Activated CD8-positive, alpha-beta memory T cell treated with anti-CD3 and anti-CD28 coated beads for 4 hours (primary cell): ENCODE results near the gene RANBP6.
"Not testable (repeated sequence)": the region's sequence is repeated elsewhere in the genome, so short reads cannot be mapped to it uniquely, and the experiment has no call there.

Experiments
- DNase-seq, 2 donors: peaks; one replicate each; pipeline ENCODE4 v3.0.0-alpha.2; 2020; ENCODE audit warnings: low read depth in 2 of 2

RANBP6 gene

GRCh38 chr9:6015278-6016157 is at the start of gene RANBP6:
Gene RANBP6 (minus strand): TSS chr9:6015624. CDS start chr9:6015607, 17 bp downstream.
- DNase-seq, result peak; percentile 79 to 82

DNA sequence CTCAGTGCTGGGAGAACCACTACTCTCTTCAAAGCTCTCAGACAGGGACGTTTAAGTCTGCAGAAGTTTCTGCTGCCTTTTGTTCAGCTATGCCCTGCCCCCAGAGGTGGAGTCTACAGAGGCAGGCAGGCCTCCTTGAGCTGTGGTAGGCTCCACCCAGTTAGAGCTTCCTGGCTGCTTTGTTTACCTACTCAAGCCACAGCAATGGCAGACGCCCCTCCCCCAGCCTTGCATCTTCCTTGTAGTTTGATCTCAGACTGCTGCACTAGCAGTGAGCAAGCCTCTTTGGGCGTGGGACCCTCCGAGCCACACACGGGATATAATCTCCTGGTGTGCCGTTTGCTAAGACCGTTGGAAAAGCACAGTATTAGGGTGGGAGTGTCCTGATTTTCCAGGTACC is 47.7 kb upstream of the RANBP6 start:
- DNase-seq, result not testable (repeated sequence)

GRCh38 chr9:6055666-6056065 is 40.2 kb upstream of the RANBP6 start:
- DNase-seq, result no peak

- DNase-seq, result no peak
These were observed 39.8 kb upstream of the RANBP6 start for GRCh38 chr9:6055216-6055615.

DNA sequence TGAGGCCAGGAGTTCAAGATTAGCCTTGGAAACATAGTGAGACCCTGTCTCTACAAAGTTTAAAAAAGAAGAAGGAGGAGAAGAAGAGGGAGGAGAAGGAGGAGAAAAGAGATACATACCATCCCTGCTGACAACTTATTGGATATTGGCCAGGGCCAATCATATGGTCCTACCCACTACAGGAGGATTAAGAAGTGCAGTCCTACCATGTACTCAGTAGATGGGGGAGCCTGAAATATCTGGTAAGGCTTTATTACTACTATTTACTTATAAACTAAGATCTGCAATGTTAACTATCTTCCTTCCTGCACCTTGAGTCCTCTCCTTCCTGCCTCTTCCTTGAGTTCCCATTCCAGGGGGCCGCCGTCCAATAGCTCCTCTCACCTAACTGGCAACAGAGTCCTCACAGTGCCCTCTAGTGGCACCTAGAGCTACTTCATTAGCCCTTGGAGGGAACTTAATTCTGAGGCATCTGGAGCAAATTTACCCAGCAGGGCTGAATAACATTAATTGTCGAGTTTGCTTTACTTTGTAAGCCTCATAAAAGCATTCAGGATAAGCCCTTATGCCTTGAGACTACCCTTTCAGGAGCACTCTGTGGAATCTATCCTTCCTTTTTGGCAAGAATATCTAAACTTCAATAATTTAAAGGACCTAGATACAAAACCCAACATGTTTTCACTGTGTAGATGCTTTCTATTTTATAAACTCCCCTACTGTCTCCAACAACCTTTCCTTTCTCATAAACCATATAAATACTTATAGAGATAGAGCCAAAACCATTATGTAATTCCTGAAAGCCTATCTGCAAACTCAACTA is 39.1 kb upstream of the RANBP6 start:
- DNase-seq, result peak; percentile 6 to 41

- no peak for DNase-seq
These were observed 37.0 kb upstream of the RANBP6 start for GRCh38 chr9:6052293-6052919.

GRCh38 chr9:6051511-6051950 is 36.1 kb upstream of the RANBP6 start:
- no peak for DNase-seq

DNA sequence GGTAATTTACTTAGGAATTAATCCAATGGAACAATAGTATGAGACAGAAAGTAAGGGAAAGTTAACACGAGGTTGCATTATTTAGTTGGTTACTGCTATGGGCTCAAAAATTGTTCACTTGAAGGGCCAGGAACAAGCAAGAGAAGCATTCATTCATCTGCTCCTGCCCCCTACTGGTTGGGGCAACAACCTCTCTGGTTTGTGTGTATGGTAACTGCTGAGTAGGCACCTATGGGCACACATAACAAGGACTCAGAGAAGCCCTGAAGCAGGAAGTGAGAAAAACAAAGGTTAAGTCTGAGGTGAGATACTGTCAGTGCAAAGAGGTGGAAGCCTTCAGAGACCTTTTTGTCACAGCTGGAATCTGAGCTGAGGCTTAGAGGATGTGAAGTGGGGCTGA is 34.4 kb upstream of the RANBP6 start:
- DNase-seq, result no peak

GRCh38 chr9:6048039-6048438 is 32.6 kb upstream of the RANBP6 start:
- no peak for DNase-seq

DNA sequence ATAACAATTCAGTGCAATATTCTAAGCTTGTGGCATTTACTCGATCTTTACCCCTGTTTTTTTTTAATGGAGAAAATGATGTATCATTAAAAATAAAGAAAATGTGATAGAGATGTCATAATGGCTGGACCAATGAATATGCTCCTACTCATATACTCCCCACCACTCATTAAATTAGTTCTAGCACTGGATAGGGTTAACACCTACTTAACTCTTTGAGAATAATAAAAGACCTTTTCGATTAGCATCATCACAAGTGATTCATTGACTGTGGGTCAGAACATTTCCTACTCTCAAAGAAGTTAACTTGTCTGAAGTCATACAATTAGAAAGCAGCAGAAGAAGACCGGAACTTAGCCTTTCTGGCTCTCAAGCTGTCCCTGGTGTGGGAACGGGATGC is 31.6 kb upstream of the RANBP6 start:
- no peak for DNase-seq

GRCh38 chr9:6045364-6045763 is 29.9 kb upstream of the RANBP6 start:
- no peak for DNase-seq

DNA sequence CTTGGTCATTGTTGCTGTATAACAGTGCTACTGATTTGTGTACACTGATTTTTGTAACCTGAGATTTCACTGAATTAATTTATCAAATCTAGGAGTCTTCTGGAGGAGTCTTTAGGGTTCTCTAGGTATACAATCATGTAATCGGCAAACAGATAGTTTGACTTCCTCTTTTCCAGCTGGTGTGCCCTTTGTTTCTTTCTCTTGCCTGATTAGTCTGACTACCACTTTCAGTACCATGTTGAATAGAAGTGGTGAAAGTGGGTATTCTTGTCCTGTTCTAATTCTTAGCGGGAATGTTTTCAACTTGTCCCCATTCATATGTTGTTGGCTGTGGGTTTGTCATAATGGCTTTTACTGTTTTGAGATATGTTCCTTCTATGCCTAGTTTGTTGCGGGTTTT is 24.7 kb upstream of the RANBP6 start:
- no peak for DNase-seq

- DNase-seq, result no peak
These were observed 21.0 kb upstream of the RANBP6 start for GRCh38 chr9:6036391-6036790.

- DNase-seq, result no peak
These were observed 19.5 kb upstream of the RANBP6 start for GRCh38 chr9:6034954-6035353.

DNA sequence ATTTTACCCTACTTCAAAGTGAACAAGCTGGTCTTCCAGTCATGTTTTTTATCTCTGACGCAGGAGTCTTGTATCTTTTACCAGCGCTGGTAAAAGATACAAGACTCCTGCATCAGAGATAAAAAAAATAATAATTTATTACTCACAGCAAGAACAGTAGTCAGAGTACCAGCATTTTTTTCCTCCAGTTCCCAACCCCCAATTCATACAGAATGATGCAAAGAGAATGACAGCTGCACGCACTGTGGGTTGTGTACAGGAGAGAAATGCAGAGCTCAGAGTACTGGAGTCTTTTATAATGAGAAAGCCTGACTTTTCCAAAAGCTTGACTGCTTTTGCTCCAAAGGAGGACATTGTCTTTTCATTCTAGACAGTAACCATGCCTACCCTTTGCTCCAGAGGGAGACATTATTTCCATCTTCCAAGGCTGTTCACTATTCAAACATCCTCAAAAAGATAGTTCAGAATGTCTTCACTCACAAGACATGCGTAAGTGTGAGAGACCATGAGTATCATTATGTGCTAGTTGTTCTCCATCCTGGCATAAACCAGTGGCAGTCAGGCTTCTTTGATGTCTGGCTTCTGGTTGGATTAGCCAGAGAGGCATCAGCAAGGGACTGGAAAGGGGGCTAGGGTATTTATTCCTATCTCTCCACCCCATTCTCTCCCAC is 14.3 kb upstream of the RANBP6 start:
- no peak for DNase-seq

DNA sequence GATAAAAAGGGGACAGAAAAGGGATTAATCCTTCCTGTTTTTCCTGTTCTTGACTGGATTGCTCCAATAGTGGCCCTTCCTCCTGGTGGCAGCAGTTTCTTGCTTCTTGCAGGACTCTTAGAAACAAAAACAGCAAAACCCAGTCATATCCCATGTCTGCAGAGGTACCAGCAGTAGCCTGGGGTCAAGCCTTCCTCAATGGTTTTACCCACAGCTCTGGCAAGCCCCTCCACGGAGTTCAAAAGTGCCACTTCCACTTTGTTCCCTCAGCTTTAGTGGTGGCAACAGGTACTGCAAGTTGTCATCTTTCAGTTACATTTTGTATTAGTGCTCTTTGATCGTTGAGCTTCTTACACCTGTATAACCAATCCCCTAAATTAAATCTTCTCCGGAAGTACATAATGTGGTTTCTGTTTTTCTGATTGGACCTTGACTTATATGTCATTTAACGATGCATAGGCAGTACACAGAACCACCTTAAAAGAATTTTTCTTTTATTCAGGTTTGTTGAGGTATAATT is 8.7 kb upstream of the RANBP6 start:
- DNase-seq, result no peak

GRCh38 chr9:6016975-6017374 is 1.6 kb upstream of the RANBP6 start:
- DNase-seq, result not testable (repeated sequence)

GRCh38 chr9:6014670-6015270 is 654 bp downstream of the RANBP6 start:
- no peak for DNase-seq

DNA sequence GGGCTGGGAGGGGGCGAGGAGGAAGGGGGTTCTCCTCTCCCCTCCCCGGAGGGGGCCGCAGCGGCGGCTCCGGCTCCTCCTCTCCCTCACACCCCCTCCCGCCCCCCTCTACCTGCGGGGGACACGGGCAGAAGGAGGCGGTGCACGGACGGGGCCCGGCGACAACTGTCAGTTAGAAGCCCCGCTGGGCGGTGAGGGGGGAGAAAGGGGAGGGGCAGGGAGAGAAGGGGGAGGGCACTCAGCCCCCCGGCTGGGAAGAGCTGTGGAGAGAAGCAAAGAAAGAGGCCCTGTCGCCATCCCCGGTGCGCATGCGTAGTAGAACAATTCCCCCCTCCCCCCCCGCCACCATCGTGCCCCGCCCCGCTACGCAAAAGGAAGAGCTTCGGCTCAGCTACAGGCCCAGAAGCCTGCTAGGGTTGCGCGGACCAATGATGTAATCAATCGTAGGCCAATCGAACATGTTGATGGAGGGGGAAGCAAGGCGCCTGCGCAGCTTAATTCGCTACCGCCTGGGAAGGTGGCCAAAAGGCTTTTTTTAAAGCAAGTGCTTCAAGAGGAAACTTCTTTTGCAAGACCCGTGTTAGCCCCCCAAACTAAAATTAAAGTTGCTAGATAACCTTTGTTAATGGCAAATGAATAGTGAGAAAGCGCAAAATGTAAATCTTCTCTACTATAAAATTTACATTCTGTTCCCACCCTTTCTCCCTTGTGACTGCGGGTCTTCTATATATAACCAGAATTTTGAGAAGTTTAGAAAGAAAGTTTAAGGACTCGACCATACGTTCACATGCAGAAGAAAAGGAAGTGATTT is 7.0 kb downstream of the RANBP6 start:
- DNase-seq, result peak; percentile 87 to 95

- DNase-seq, result peak; percentile 52 to 65
These were observed 7.7 kb downstream of the RANBP6 start for GRCh38 chr9:6007770-6008168.
